HepG2 (cell line): ENCODE results near the gene ARL5B. TPM values are rescaled to one million over a fixed set of nuclear protein-coding genes. Genes with fewer than 3 reads are reported as not detected.

Source experiments
- AGO1 ChIP-seq: fragments of 200-400 bp; formaldehyde crosslinking; IDR thresholded peaks from 2 replicates; pipeline ENCODE4 v1.6.1; 2017; ENCODE audit warnings: mild to moderate bottlenecking, low read depth, low read length, moderate library complexity; ENCODE audit not compliant: poor library complexity, severe bottlenecking
- EZH2 ChIP-seq: conservative IDR thresholded peaks from 2 replicates; pipeline ENCODE4 v1.6.1; 2012; ENCODE audit warnings: mild to moderate bottlenecking, low read depth, low read length, moderate library complexity
- LCORL ChIP-seq, 2 experiments: fragments of 450-650 bp in 1 of 2; sonication (generic) in 1 of 2; formaldehyde crosslinking in 1 of 2; IDR thresholded peaks; 2 replicates each; pipeline versions ENCODE4 v1.5.0 to v1.6.1; 2017 to 2020; ENCODE audit warnings: antibody characterized with exemption in 1 of 2, missing genetic modification reagents in 1 of 2
- POLR2G ChIP-seq: fragments of 200-400 bp; formaldehyde crosslinking; IDR thresholded peaks from 2 replicates; pipeline ENCODE4 v1.6.1; 2018; ENCODE audit warnings: mild to moderate bottlenecking, low read depth, low read length, moderate library complexity
- RBAK ChIP-seq: sonication (generic); formaldehyde crosslinking; IDR thresholded peaks from 2 replicates; pipeline ENCODE4 v1.5.1; 2020; ENCODE audit warnings: mild to moderate bottlenecking, missing genetic modification reagents
- RELA ChIP-seq: sonication (generic); formaldehyde crosslinking; IDR thresholded peaks from 2 replicates; pipeline ENCODE4 v1.4.0; 2020; ENCODE audit warnings: missing genetic modification reagents
- SETDB1 ChIP-seq: sonication (generic); formaldehyde crosslinking; IDR thresholded peaks from 2 replicates; pipeline ENCODE4 v1.5.1; 2020; ENCODE audit warnings: missing genetic modification reagents, mild to moderate bottlenecking, borderline replicate concordance
- SKI ChIP-seq: fragments of 450-650 bp; IDR thresholded peaks from one replicate; pipeline ENCODE4 v1.6.1; 2018; ENCODE audit warnings: mild to moderate bottlenecking; ENCODE audit not compliant: partially characterized antibody
- THYN1 ChIP-seq: sonication (generic); formaldehyde crosslinking; IDR thresholded peaks from 2 replicates; pipeline ENCODE4 v1.8.1; 2023; ENCODE audit warnings: low read depth, mild to moderate bottlenecking, moderate library complexity, missing genetic modification reagents, borderline replicate concordance
- ZNF124 ChIP-seq: sonication (generic); formaldehyde crosslinking; IDR thresholded peaks from 2 replicates; pipeline ENCODE4 v1.4.0; 2020; ENCODE audit warnings: missing genetic modification reagents
- ZNF143 ChIP-seq: sonication (generic); formaldehyde crosslinking; IDR thresholded peaks from 2 replicates; pipeline ENCODE4 v1.4.0; 2020; ENCODE audit warnings: missing genetic modification reagents
- ZNF460 ChIP-seq: sonication (generic); formaldehyde crosslinking; IDR thresholded peaks from 2 replicates; pipeline ENCODE4 v1.5.1; 2020; ENCODE audit warnings: missing genetic modification reagents, mild to moderate bottlenecking, borderline replicate concordance
- ZNF567 ChIP-seq: sonication (generic); formaldehyde crosslinking; IDR thresholded peaks from 2 replicates; pipeline ENCODE4 v1.8.1; 2023; ENCODE audit warnings: mild to moderate bottlenecking, missing genetic modification reagents, borderline replicate concordance
- ZNF761 ChIP-seq: sonication (generic); formaldehyde crosslinking; conservative IDR thresholded peaks from 2 replicates; pipeline ENCODE4 v1.4.0; 2020; ENCODE audit warnings: mild to moderate bottlenecking, missing genetic modification reagents
- polyA plus RNA-seq, 8 experiments: library from polyadenylated mRNA; depleted of rRNA in 3 of 8; stranded (reverse) in 7 of 8; unstranded in 1 of 8; fragments of >200 nt; fragmentation: Illumina TruSeq in 4 of 8; extraction: Trizol in 4 of 8; gene quantifications; 2 replicates each; pipeline versions ENCODE4 v1.2.1 to v1.2.3, GENCODE V29; 2011 to 2016; ENCODE audit warnings: low read depth in 4 of 8, missing spikeins in 1 of 8, mixed read lengths in 1 of 8; ENCODE audit not compliant: insufficient read depth in 1 of 8
- total RNA-seq, 5 experiments: library from RNA; depleted of rRNA; stranded (reverse); fragments of >200 nt; fragmentation: Illumina TruSeq; extraction: Trizol; gene quantifications; 2 replicates each; pipeline ENCODE4 v1.2.3, GENCODE V29; 2016; ENCODE audit warnings: low read depth in 1 of 5
- TF ChIP-seq, protein P1 (sequence below): sonication (generic); formaldehyde crosslinking; IDR thresholded peaks from 2 replicates; pipeline ENCODE4 v1.4.0; 2020; ENCODE audit warnings: missing genetic modification reagents, borderline replicate concordance
- TF ChIP-seq, protein P2 (sequence below), 2 experiments: sonication (generic) in 1 of 2; formaldehyde crosslinking in 1 of 2; IDR thresholded peaks; 2 replicates each; pipeline versions ENCODE4 v1.6.1 to v1.9.0; 2014 to 2022; ENCODE audit warnings: antibody characterized with exemption in 1 of 2, borderline replicate concordance in 1 of 2, inconsistent platforms in 1 of 2, low read depth in 1 of 2, missing genetic modification reagents in 1 of 2
- TF ChIP-seq, protein P3 (sequence below), 2 experiments: fragments of 450-650 bp in 1 of 2; sonication (generic) in 1 of 2; formaldehyde crosslinking; IDR thresholded peaks; 2 replicates each; pipeline versions ENCODE4 v1.5.0 to v1.8.0; 2020 to 2022; ENCODE audit warnings: mild to moderate bottlenecking in 1 of 2, missing genetic modification reagents in 1 of 2
- TF ChIP-seq, protein P4 (sequence below): sonication (generic); formaldehyde crosslinking; IDR thresholded peaks from 2 replicates; pipeline ENCODE4 v1.9.0; 2021; ENCODE audit warnings: missing genetic modification reagents, borderline replicate concordance

ARL5B gene
- total and polyA plus RNA-seq, 2 of the 13 experiments (the other 11 are each of a cell fraction or from before 2014, with no cell fraction given), result 26.6 to 32.7 TPM

DNA sequence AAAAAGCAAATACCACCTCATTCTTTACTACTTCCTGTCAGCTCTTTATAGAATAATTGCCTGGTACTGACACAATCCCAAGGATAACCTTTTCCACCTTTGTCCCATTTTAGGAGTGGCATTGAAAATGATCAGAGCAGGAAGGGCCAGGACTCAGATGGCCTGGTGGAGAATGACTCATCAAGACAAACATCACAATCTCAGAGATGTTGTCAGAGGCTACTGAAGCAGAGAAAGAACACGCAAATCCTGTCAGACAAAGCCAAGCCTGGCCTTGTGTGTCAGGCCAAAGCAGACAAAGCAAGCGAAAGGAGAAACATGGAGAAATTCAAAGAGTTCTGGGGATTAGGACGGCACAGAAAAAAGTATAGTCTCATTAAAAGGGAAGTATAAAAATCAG is 48.7 kb upstream of the ARL5B start (continued):
- TF ChIP-seq, protein P1, sequence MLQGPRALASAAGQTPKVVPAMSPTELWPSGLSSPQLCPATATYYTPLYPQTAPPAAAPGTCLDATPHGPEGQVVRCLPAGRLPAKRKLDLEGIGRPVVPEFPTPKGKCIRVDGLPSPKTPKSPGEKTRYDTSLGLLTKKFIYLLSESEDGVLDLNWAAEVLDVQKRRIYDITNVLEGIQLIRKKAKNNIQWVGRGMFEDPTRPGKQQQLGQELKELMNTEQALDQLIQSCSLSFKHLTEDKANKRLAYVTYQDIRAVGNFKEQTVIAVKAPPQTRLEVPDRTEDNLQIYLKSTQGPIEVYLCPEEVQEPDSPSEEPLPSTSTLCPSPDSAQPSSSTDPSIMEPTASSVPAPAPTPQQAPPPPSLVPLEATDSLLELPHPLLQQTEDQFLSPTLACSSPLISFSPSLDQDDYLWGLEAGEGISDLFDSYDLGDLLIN (CRISPR knock-in tag), result no peak
- peak; percentile 60; the same call in 1 of the 2 replicates for TF ChIP-seq ZNF124
- TF ChIP-seq RELA, result 0 out of 2 replicates have a peak, but pooled peaks have one; percentile 36
- TF ChIP-seq SKI, result peak; percentile 78
- no peak for TF ChIP-seq LCORL (IDR thresholded peaks at IDR 0.05)
- peak; percentile 54; the same call in 1 of the 2 replicates for TF ChIP-seq LCORL (CRISPR knock-in tag; IDR thresholded peaks at IDR 0.05)
- TF ChIP-seq ZNF460, result no peak
- TF ChIP-seq RBAK (CRISPR knock-in tag), result no peak
- TF ChIP-seq, protein P2, sequence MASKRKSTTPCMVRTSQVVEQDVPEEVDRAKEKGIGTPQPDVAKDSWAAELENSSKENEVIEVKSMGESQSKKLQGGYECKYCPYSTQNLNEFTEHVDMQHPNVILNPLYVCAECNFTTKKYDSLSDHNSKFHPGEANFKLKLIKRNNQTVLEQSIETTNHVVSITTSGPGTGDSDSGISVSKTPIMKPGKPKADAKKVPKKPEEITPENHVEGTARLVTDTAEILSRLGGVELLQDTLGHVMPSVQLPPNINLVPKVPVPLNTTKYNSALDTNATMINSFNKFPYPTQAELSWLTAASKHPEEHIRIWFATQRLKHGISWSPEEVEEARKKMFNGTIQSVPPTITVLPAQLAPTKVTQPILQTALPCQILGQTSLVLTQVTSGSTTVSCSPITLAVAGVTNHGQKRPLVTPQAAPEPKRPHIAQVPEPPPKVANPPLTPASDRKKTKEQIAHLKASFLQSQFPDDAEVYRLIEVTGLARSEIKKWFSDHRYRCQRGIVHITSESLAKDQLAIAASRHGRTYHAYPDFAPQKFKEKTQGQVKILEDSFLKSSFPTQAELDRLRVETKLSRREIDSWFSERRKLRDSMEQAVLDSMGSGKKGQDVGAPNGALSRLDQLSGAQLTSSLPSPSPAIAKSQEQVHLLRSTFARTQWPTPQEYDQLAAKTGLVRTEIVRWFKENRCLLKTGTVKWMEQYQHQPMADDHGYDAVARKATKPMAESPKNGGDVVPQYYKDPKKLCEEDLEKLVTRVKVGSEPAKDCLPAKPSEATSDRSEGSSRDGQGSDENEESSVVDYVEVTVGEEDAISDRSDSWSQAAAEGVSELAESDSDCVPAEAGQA (IDR thresholded peaks at IDR 0.05; ENCODE audit: low read depth), result peak; percentile 49; the same call in 1 of the 2 replicates
- TF ChIP-seq, protein P2 (CRISPR knock-in tag; IDR thresholded peaks at IDR 0.05; ENCODE audit: borderline replicate concordance), result no peak
- TF ChIP-seq AGO1, result no peak
- no peak for TF ChIP-seq THYN1 (CRISPR knock-in tag)
- TF ChIP-seq EZH2, result no peak
- TF ChIP-seq, protein P3, sequence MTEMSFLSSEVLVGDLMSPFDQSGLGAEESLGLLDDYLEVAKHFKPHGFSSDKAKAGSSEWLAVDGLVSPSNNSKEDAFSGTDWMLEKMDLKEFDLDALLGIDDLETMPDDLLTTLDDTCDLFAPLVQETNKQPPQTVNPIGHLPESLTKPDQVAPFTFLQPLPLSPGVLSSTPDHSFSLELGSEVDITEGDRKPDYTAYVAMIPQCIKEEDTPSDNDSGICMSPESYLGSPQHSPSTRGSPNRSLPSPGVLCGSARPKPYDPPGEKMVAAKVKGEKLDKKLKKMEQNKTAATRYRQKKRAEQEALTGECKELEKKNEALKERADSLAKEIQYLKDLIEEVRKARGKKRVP (CRISPR knock-in tag; IDR thresholded peaks at IDR 0.05), result peak in 1 of 2 experiments; percentile 73; a peak in 1 of 4 replicates
- TF ChIP-seq ZNF761 (CRISPR knock-in tag), result no peak
- TF ChIP-seq, protein P4, sequence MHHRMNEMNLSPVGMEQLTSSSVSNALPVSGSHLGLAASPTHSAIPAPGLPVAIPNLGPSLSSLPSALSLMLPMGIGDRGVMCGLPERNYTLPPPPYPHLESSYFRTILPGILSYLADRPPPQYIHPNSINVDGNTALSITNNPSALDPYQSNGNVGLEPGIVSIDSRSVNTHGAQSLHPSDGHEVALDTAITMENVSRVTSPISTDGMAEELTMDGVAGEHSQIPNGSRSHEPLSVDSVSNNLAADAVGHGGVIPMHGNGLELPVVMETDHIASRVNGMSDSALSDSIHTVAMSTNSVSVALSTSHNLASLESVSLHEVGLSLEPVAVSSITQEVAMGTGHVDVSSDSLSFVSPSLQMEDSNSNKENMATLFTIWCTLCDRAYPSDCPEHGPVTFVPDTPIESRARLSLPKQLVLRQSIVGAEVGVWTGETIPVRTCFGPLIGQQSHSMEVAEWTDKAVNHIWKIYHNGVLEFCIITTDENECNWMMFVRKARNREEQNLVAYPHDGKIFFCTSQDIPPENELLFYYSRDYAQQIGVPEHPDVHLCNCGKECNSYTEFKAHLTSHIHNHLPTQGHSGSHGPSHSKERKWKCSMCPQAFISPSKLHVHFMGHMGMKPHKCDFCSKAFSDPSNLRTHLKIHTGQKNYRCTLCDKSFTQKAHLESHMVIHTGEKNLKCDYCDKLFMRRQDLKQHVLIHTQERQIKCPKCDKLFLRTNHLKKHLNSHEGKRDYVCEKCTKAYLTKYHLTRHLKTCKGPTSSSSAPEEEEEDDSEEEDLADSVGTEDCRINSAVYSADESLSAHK, result no peak
- TF ChIP-seq SETDB1 (CRISPR knock-in tag), result no peak
- no peak for TF ChIP-seq ZNF143
- TF ChIP-seq POLR2G, result peak; percentile 53; the same call in 1 of the 2 replicates
- TF ChIP-seq ZNF567, result no peak
